Measurements from ENCODE around the gene LRRC45. TPM values are rescaled to one million over a fixed set of nuclear protein-coding genes. Genes with fewer than 3 reads are reported as not detected.

The LRRC45 gene
- polyA plus RNA-seq, 3 donors = 10.8 to 17.5 (median 15.7) TPM

- no peak for DNase-seq (ENCODE audit: extremely low read depth in 1 of 11, low read depth in 9 of 11, low spot score in 4 of 11)
These were observed 31.3 kb upstream of the LRRC45 start for GRCh38 chr17:81991684-81992305.

GRCh38 chr17:81992306-81993102, 30.6 kb upstream of the LRRC45 start:
- peak in 1 of 11 donors; percentile 76 for DNase-seq (ENCODE audit: extremely low read depth in 1 of 11, low read depth in 9 of 11, low spot score in 4 of 11)

- no peak for DNase-seq (ENCODE audit: extremely low read depth in 1 of 11, low read depth in 9 of 11, low spot score in 4 of 11)
These were observed 29.1 kb upstream of the LRRC45 start for GRCh38 chr17:81993729-81994592.

- DNase-seq (ENCODE audit: extremely low read depth in 1 of 11, low read depth in 9 of 11, low spot score in 4 of 11) = no peak
These were observed 28.3 kb upstream of the LRRC45 start for GRCh38 chr17:81994593-81995462.

- no peak for DNase-seq (ENCODE audit: extremely low read depth in 1 of 11, low read depth in 9 of 11, low spot score in 4 of 11)
These were observed 27.5 kb upstream of the LRRC45 start for GRCh38 chr17:81995463-81996231.

GRCh38 chr17:81996232-81996756, 26.8 kb upstream of the LRRC45 start:
- no peak for DNase-seq (ENCODE audit: extremely low read depth in 1 of 11, low read depth in 9 of 11, low spot score in 4 of 11)

- DNase-seq (ENCODE audit: extremely low read depth in 1 of 11, low read depth in 9 of 11, low spot score in 4 of 11) = no peak
These were observed 26.2 kb upstream of the LRRC45 start for GRCh38 chr17:81996757-81997441.

GRCh38 chr17:81998212-81998611, 24.9 kb upstream of the LRRC45 start:
- no peak for DNase-seq (ENCODE audit: extremely low read depth in 1 of 11, low read depth in 9 of 11, low spot score in 4 of 11)

- DNase-seq (ENCODE audit: extremely low read depth in 1 of 11, low read depth in 9 of 11, low spot score in 4 of 11) = no peak
These were observed 24.2 kb upstream of the LRRC45 start for GRCh38 chr17:81998691-81999438.

GRCh38 chr17:81999587-81999975, 23.5 kb upstream of the LRRC45 start:
- DNase-seq (ENCODE audit: extremely low read depth in 1 of 11, low read depth in 9 of 11, low spot score in 4 of 11) = no peak

GRCh38 chr17:81999976-82000802, 22.9 kb upstream of the LRRC45 start:
- DNase-seq (ENCODE audit: extremely low read depth in 1 of 11, low read depth in 9 of 11, low spot score in 4 of 11) = no peak

- DNase-seq (ENCODE audit: extremely low read depth in 1 of 11, low read depth in 9 of 11, low spot score in 4 of 11) = no peak
These were observed 22.1 kb upstream of the LRRC45 start for GRCh38 chr17:82000803-82001570.

- DNase-seq (ENCODE audit: extremely low read depth in 1 of 11, low read depth in 9 of 11, low spot score in 4 of 11) = no peak
These were observed 21.5 kb upstream of the LRRC45 start for GRCh38 chr17:82001571-82002056.

GRCh38 chr17:82003411-82004381, 19.4 kb upstream of the LRRC45 start:
- DNase-seq (ENCODE audit: extremely low read depth in 1 of 11, low read depth in 9 of 11, low spot score in 4 of 11) = no peak

Measured in renal cortex interstitium (tissue), 11 donors.